Anterior cingulate cortex (tissue), 58 donors: ENCODE measurements around the gene CNTNAP2.
"Not testable (repeated sequence)": the region's sequence is repeated elsewhere in the genome, so short reads cannot be mapped to it uniquely, and the experiment has no call there.

Experiments used
- DNase-seq, 58 donors: peaks; one replicate each; lab custom pipeline; 2025; lab: John Stamatoyannopoulos, UW

The CNTNAP2 gene

DNA sequence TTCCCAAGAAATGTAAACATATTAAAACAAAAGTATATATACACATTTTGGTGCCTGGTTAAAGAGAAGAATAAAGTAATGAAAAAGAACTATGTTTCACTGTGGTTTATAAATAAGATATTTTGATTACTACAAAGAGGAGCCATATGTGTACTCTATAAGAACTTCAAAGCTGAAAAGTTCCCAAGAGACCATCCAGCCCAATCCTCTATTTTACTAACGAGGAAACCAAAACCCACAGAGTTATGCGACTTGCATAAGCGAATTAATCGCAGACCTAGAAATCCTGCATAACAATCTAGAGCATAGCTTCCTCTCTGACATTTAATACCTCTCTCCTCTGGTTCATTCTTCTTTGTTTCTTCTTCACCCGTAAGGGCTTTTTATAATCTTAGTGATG lies 937.1 kb downstream of the CNTNAP2 start:
- DNase-seq, result no peak

DNA sequence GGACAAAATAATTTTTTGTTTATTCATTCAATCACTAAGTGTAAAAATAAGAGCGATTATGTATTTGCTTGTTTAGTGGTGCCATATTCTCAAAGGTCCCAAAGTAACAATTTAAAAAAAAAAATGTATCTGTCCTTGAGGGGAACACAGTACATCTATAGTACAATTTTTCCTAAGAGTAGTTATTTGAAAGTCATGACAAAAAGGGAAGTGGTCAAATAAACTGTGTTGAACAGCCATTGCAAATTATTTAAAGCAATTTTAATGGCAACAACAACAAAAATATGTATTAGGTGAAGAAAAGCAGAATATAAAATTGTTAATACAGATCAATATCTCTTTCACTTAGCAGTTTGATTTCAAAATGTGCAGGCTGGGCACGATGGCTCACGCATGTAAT lies 943.5 kb downstream of the CNTNAP2 start:
- DNase-seq, result no peak

DNA sequence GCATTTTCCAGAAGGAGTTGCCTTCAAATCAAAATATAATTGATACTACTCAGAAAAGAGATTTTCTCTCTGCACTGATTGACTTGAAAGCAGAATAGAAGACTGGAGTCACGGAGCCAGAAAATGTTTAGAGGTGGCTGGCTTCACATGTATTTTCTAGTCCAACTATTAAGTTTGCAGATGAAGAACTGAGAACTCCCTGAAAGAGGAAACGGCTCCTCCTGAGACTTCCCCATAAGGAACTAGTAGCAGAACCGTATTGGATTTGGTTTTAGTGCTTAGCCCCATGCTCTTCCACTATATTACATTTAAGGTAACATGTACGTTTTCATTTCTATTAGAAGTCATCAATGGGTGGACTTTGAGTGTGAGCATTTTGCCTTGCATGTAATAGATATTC lies 946.3 kb downstream of the CNTNAP2 start:
- DNase-seq, result no peak

- no peak for DNase-seq
Measured at GRCh38 chr7:147068842-147069241, 952.2 kb downstream of the CNTNAP2 start.

GRCh38 chr7:147069771-147070170 lies 953.2 kb downstream of the CNTNAP2 start:
- no peak for DNase-seq

DNA sequence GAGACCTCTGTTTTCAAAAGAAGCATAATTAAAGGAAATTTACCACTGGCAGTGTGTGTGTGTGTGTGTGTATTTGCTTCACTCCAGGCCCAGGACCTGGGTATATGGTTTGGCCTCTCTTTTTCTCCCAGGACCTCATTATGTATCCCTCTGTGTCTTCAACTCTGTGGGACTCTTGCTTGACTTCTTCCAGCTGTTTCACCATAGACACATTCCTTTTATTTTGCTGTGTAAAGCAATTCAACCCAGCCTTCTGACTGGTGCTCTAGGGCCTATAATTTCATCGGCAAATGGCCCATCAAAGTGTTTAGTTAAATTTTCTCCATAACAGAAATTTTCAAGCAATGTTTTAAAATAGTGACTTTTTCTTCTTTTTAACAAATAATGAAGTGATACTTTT lies 954.3 kb downstream of the CNTNAP2 start:
- no peak for DNase-seq

DNA sequence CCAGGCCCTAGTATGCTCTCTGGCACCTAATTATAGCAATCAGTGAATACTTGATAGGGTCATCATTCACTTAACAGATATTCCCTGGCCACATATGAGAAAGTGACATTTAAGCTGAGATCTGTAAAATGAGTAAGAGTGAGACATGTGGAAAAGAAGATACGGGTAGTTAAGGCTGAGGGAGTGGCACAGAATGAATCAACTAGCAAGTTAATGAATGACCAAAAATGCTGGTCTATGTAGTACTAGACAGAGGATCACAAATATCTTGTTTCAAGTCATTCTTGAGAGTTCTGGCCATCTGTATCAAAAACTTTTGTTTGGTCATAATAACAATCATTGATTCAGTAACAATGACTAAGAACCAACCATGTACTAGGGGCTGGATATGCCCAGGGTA lies 954.9 kb downstream of the CNTNAP2 start:
- DNase-seq, result no peak

GRCh38 chr7:147078312-147078711 lies 961.7 kb downstream of the CNTNAP2 start:
- no peak for DNase-seq

GRCh38 chr7:147079083-147079482 lies 962.5 kb downstream of the CNTNAP2 start:
- DNase-seq, result no peak

DNA sequence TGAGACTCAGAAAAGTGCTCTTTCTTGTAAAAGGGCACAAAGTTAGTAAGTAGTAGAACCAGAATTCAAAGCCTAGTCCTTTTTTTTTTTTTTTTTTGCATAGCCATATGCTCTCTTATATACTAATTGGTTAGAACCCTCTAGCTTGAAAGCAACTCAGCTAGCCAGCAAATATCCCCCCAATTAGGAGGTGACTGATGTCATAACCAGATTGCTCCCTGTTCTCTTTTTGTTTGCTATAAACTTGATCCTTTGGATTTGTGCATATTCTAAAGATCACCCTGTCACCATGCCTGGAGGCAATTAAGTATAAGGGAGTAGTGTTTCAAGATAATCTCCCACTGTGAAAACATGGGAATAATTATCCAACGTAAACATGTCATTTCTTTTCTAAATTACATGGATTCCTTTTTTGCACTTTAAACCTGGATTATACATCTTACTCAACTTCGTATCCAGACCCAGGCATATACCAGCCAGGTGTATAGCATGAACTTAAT lies 963.4 kb downstream of the CNTNAP2 start:
- DNase-seq, result no peak

DNA sequence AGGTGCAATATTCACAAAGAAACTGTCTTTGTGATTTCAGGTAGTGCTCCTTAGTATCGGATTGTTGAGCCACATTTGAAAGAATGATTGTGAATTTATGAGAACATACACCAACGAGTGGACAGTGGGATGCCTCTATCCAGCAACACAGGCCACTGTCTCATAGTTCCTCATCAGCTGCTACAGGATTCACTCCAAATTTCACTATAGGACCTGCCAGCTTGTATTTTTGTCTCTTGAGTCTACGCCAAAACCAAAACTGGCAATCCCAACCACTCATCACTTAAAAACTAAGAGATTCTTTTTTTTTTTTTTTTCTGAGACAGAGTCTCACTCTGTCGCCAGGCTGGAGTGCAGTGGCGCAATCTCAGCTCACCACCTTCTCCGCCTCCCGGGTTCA lies 964.5 kb downstream of the CNTNAP2 start:
- no peak for DNase-seq

DNA sequence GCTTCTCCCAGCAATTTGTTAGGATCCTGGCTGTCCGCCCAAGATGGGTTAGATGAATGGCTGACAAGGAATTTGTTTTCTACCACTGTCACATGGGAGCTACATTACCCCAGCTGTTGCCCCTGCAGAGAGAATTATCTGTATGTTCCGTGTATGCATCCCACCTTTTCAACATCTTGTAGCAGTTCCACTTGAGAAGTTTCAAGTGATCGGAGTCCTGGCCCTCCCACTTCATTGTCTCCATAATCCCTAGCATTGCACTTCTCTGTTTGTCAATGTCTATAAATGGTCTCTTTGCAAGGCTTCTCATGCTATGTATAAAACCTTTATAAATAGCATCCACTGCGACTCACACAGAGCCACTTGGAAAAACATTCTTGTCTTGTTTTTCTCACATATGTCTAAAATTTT lies 972.5 kb downstream of the CNTNAP2 start:
- DNase-seq, result peak in 1 of 58 donors; percentile 23

GRCh38 chr7:147089608-147090007 lies 973.0 kb downstream of the CNTNAP2 start:
- DNase-seq, result no peak

GRCh38 chr7:147096629-147097028 lies 980.0 kb downstream of the CNTNAP2 start:
- no peak for DNase-seq

GRCh38 chr7:147103224-147103623 lies 986.6 kb downstream of the CNTNAP2 start:
- DNase-seq, result no peak

- no peak for DNase-seq
Measured at GRCh38 chr7:147106746-147107145, 990.1 kb downstream of the CNTNAP2 start.

DNA sequence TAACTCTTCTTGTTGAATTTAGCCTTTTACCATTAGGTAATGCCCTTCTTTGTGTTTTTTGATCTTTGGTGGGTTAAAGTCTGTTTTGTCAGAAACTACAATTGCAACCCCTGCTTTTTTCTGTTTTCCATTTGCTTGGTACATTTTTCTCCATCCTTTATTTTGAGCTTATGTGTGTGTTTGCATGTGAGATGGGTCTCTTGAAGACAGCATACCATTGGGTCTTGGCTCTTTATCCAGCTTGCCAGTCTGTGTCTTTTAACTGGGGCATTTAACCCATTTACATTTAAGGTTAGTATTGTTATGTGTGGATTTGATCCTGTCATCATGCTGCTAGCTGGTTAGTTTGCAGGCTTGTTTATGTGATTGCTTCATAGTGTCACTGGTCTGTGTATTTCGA lies 997.9 kb downstream of the CNTNAP2 start:
- not testable (repeated sequence) for DNase-seq

GRCh38 chr7:147136352-147136751 lies 1019.8 kb downstream of the CNTNAP2 start:
- no peak for DNase-seq

- DNase-seq, result no peak
Measured at GRCh38 chr7:147145194-147145593, 1028.6 kb downstream of the CNTNAP2 start.

- DNase-seq, result no peak
Measured at GRCh38 chr7:147146169-147146568, 1029.6 kb downstream of the CNTNAP2 start.

- DNase-seq, result no peak
Measured at GRCh38 chr7:147151661-147152060, 1035.1 kb downstream of the CNTNAP2 start.

DNA sequence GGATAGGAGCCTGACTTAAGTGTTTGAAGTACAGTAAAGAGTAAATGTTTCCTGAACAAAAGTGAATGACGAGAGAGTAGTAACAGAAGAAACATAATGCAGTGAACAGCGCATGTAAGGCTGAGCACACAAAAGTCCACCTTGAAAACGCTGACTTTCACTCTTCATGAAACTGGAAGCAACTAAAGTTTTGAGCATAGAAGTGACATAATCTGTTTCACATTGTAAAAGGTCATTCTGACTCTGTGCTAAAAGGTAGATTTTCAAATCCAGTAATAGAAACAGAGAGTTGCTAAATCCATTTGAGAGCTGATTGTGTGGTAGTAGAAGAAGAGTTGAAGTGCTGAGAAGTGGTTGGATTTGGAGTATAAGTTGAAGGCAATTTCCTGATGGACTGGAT lies 1037.0 kb downstream of the CNTNAP2 start:
- no peak for DNase-seq

DNA sequence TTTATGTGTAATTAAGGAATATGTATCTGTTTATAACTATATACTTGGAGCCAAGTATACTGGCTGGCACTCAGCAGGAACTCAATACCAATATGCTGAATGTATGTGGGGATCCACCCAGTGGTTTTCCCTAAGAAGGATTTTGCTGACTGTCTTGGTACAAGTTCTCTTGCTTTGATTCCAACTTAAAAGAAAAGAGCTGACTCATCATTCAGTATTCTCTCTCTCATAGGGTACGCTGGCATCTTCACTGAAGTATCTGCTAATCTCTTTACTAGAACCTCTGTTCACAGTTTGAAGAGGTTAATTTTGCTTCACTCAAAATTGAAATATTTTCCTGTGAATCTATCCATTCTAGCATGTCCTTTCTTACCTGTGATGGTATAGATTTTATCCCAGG lies 1044.8 kb downstream of the CNTNAP2 start:
- DNase-seq, result no peak
